ENCODE measurements around the gene TRIM14. TPM values are rescaled to one million over a fixed set of nuclear protein-coding genes. Genes with fewer than 3 reads are reported as not detected.

The TRIM14 gene
- total RNA-seq, 4 donors from 2014 or later: 12.0 to 17.5 (median 16.3) TPM

- WGBS, 2 donors: 69 to 73% methylated on average over 3 of the region's 3 CpGs
- DNase-seq (ENCODE audit: low spot score in 2 of 2): no peak
- intact Hi-C loops (cut with DNase I; ENCODE audit: low total_unique reads): no loop called here
- TF ChIP-seq CTCF (IDR thresholded peaks at IDR 0.05) (no peak), POLR2A (IDR thresholded peaks at IDR 0.05) (no peak)
- H3K4me3 ChIP-seq (ENCODE audit: low read depth, poor library complexity, severe bottlenecking): no peak overlapping the region
Measured at GRCh38 chr9:98109052-98109451, 10.0 kb downstream of the TRIM14 start.

- 57 to 63% methylated on average over 5 of the region's 5 CpGs for WGBS, 2 donors
- intact Hi-C loops (cut with DNase I; ENCODE audit: low total_unique reads): no loop called here
- no peak for TF ChIP-seq CTCF (IDR thresholded peaks at IDR 0.05)
- no peak for TF ChIP-seq POLR2A (IDR thresholded peaks at IDR 0.05)
- DNase-seq (ENCODE audit: low spot score in 2 of 2): no peak
- no peak overlapping the region for H3K4me3 ChIP-seq (ENCODE audit: low read depth, poor library complexity, severe bottlenecking)
Measured at GRCh38 chr9:98108531-98109031, 10.4 kb downstream of the TRIM14 start.

- TF ChIP-seq POLR2A (IDR thresholded peaks at IDR 0.05): no peak
- TF ChIP-seq CTCF (IDR thresholded peaks at IDR 0.05): no peak
- WGBS, 2 donors: 63 to 70% methylated on average over 2 of the region's 2 CpGs
- no peak overlapping the region for H3K4me3 ChIP-seq (ENCODE audit: low read depth, poor library complexity, severe bottlenecking)
- intact Hi-C loops (cut with DNase I; ENCODE audit: low total_unique reads): no loop called here
- DNase-seq (ENCODE audit: low spot score in 2 of 2): no peak
Measured at GRCh38 chr9:98107926-98108325, 11.1 kb downstream of the TRIM14 start.

GRCh38 chr9:98105006-98105405, 14.0 kb downstream of the TRIM14 start:
- 94 to 98% methylated on average over 7 of the region's 7 CpGs for WGBS, 2 donors
- TF ChIP-seq CTCF (IDR thresholded peaks at IDR 0.05): no peak
- TF ChIP-seq POLR2A (IDR thresholded peaks at IDR 0.05): no peak
- intact Hi-C loops (cut with DNase I; ENCODE audit: low total_unique reads): no loop called here
- DNase-seq (ENCODE audit: low spot score in 2 of 2): no peak
- no peak overlapping the region for H3K4me3 ChIP-seq (ENCODE audit: low read depth, poor library complexity, severe bottlenecking)

GRCh38 chr9:98104445-98104881, 14.6 kb downstream of the TRIM14 start:
- intact Hi-C loops (cut with DNase I; ENCODE audit: low total_unique reads): no loop called here
- no peak overlapping the region for H3K4me3 ChIP-seq (ENCODE audit: low read depth, poor library complexity, severe bottlenecking)
- TF ChIP-seq CTCF (IDR thresholded peaks at IDR 0.05): no peak
- TF ChIP-seq POLR2A (IDR thresholded peaks at IDR 0.05): no peak
- DNase-seq (ENCODE audit: low spot score in 2 of 2): no peak
- 80 to 81% methylated on average over 3 of the region's 3 CpGs for WGBS, 2 donors

- no peak for DNase-seq (ENCODE audit: low spot score in 2 of 2)
- intact Hi-C loops (cut with DNase I; ENCODE audit: low total_unique reads): no loop called here
Measured at GRCh38 chr9:98101868-98102273, 17.2 kb downstream of the TRIM14 start.

More at GRCh38 chr9:98101868-98102273, 17.2 kb downstream of the TRIM14 start:
- TF ChIP-seq CTCF (IDR thresholded peaks at IDR 0.05) (no peak), POLR2A (IDR thresholded peaks at IDR 0.05) (no peak)
- H3K4me3 ChIP-seq (ENCODE audit: low read depth, poor library complexity, severe bottlenecking): no peak overlapping the region
- WGBS, 2 donors: 15 to 47% methylated on average over 6 of the region's 6 CpGs

Data from lower leg skin (tissue), 4 donors.